GM21381 (cell line): Measurements from ENCODE around the gene INPP5A.
"Not testable (repeated sequence)": the region's sequence is repeated elsewhere in the genome, so short reads cannot be mapped to it uniquely, and the experiment has no call there.

Experiments used
- ATAC-seq: cut with Tn5 transposase; IDR thresholded peaks from one replicate; pipeline ENCODE4 v1.9.1; 2021; ENCODE audit warnings: mild to moderate bottlenecking, moderate library complexity; ENCODE audit not compliant: unreplicated experiment

The INPP5A gene

GRCh38 chr10:132559538-132559937 lies 22.0 kb downstream of the INPP5A start:
- no peak for ATAC-seq

GRCh38 chr10:132560241-132560731 lies 22.7 kb downstream of the INPP5A start:
- ATAC-seq = no peak

- no peak for ATAC-seq
Observed at GRCh38 chr10:132562177-132562915, 24.8 kb downstream of the INPP5A start.

- no peak for ATAC-seq
Observed at GRCh38 chr10:132562916-132563456, 25.4 kb downstream of the INPP5A start.

- peak; percentile 95 for ATAC-seq
Observed at GRCh38 chr10:132563485-132564248, 26.1 kb downstream of the INPP5A start.

GRCh38 chr10:132564249-132564605 lies 26.6 kb downstream of the INPP5A start:
- ATAC-seq = no peak

GRCh38 chr10:132564690-132565089 lies 27.1 kb downstream of the INPP5A start:
- no peak for ATAC-seq

GRCh38 chr10:132565516-132566209 lies 28.1 kb downstream of the INPP5A start:
- no peak for ATAC-seq

- ATAC-seq = no peak
Observed at GRCh38 chr10:132566892-132567291, 29.3 kb downstream of the INPP5A start.

GRCh38 chr10:132570265-132570664 lies 32.7 kb downstream of the INPP5A start:
- no peak for ATAC-seq

- ATAC-seq = peak; percentile 36
Observed at GRCh38 chr10:132570771-132571649, 33.4 kb downstream of the INPP5A start.

GRCh38 chr10:132571650-132572544 lies 34.3 kb downstream of the INPP5A start:
- ATAC-seq = peak; percentile 64

GRCh38 chr10:132572545-132572937 lies 35.0 kb downstream of the INPP5A start:
- ATAC-seq = no peak

- not testable (repeated sequence) for ATAC-seq
Observed at GRCh38 chr10:132572946-132573345, 35.4 kb downstream of the INPP5A start.

GRCh38 chr10:132574288-132574687 lies 36.7 kb downstream of the INPP5A start:
- ATAC-seq = no peak

GRCh38 chr10:132574783-132575319 lies 37.3 kb downstream of the INPP5A start:
- ATAC-seq = no peak

- ATAC-seq = peak; percentile 29
Observed at GRCh38 chr10:132575320-132576201, 38.0 kb downstream of the INPP5A start.
